CD4-positive, alpha-beta T cell treated with Interleukin-15 for 4 hours (primary cell): ENCODE results near the gene LRRK1.

ENCODE experiments used
- DNase-seq: peaks from one replicate; pipeline ENCODE4 v3.0.0-alpha.2; 2020; ENCODE audit warnings: low spot score

Gene LRRK1

DNA sequence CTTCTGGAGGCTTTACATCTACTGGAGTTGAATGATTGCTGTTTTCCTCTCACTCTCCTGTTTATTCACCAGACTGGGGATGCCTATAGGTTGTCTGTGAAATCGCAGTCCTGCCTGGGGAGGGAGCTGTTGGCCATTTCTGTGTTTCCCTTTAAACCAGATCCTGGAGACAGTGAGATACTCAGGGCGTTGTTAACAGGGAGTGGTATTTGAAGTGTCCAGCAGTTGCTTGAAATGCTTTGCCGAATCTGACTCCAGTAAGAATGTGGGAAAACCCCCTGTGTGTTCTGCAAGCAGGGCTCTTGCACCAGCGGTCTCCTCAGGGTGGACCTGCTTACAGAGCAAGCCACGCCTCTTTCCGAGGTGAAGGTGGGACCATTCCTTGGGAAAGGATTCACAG lies 4.3 kb upstream of the LRRK1 start:
- no peak for DNase-seq

DNA sequence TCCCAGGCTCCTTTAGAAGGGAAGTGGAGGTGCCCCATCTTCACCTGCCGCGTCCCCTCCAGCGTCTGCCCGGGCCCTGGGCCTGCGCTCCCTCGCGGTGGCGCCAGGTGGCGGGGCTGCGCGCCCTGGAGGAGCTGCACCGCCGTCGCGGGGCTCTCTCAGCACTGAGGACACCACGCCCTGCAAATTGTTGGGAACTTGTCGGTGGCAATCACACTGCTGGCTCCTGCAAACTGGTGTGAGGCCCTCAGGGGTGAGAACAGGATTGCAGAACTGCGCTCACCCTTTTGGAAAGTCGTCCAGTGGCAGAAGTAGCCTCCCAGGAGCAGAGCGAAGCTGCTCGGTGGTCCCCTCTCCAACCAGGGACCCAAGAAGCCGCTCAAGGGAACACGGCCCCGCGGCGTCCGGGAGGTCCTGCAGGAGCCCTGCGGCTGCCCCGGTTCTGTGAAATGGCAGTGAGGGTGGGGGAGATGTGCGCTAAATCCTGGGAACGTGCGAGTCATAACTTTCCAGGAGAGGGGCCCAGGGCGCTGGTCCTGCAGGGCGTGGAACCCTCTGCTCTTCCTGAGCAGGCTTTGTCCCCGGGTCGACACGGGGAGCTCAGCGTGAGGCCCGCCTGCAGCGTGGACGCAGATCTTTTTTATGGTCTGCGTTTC lies 995 bp upstream of the LRRK1 start:
- DNase-seq: peak; percentile 50

- DNase-seq: no peak
These were observed 586 bp downstream of the LRRK1 start for GRCh38 chr15:100919481-100920405.

- DNase-seq: no peak
These were observed 1.5 kb downstream of the LRRK1 start for GRCh38 chr15:100920516-100921135.

- no peak for DNase-seq
These were observed 3.3 kb downstream of the LRRK1 start for GRCh38 chr15:100922192-100923040.

GRCh38 chr15:100923076-100923475 lies 3.9 kb downstream of the LRRK1 start:
- no peak for DNase-seq

DNA sequence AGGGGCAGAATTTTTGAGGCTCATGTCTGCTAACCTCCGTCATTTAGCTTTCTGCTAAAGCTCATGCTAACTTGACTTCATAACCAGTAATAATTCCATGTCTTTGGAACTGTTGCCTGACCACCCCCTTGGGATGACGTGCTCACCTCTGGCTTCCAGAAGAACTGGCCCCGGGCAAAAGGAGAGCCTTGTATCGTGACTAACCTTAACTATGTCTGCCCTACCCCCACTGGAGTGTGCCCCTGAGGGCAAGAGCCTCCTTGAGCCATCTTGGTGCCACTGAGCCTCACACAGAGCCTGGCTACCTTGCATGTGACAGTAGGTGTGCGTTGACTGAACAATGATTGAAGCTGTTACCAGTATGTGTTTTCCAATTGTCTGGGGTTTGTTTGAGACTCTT lies 4.7 kb downstream of the LRRK1 start:
- no peak for DNase-seq

DNA sequence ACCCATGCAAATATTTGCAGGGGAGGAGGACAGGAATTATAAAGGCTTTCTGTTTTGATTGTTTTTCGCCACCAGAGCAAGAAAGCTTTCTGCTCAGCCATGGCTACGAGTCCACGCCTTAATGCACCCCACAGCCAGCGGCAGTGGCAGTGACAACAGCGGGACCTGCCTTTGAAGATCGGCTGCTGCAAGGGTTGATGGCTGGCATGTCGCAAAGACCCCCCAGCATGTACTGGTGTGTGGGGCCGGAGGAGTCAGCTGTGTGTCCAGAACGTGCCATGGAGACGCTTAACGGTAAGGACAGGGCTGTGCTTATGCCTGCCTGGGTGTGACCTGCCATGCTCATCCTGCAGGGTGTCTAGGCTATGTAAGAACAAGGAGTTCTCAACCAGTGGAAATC lies 5.3 kb downstream of the LRRK1 start:
- no peak for DNase-seq

- no peak for DNase-seq
These were observed 6.3 kb downstream of the LRRK1 start for GRCh38 chr15:100925480-100925879.

DNA sequence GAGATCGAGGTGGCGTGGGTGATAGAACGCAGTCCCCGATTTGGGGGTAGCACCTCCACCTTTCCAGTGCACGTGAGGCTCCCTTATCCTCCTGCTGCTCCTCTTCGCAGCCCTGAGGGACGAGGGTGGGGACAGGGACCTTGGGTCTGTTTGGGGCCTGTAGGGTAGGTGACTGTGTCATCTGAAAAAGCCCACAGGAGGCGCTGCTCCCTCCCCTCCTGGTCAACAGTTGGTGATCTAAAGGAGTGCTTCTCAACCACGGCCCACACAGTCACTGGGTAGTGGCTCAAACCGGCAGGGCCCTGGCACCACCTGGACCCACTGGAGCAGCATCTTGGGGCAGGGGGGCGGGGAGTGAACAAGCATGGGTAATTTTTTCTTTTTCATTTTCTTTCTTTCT lies 7.1 kb downstream of the LRRK1 start:
- DNase-seq: no peak

DNA sequence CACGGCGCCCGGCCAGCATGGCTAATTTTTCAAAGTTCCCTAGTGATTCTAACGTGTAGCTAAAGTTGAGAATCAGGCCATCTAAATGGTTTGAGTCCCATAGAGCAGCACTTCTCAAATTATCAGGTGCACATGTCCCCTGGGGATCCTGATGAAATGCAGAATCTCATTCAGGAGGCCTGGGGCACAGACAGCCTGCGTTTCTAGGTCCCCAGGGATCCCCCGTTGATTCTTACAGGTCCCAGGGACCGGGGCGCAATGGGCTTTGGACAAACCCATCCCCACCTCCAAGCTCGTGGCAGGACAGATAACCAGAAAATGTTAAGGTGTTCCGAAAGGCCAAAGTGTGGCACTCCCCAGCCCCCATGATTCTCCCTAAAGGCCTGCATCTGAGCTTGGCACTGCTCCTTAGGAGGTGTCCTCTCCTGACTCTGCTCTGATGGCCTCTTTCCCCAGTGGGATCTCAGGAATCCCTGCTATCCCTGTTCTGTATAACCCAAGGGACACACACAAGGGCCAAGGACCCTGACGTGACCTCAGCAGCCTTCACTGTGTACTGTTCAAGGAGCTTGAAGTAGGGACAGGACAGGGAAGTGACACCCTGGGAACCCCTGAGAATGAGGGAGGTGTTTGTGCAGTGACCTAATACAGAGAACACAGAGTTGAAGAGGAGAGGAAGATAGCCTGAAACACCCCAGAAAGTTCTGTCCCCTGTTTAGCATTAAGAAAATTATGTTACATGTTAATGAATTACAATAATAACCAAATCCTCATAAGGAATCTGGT lies 8.0 kb downstream of the LRRK1 start:
- no peak for DNase-seq

GRCh38 chr15:100928632-100929280 lies 9.6 kb downstream of the LRRK1 start:
- DNase-seq: no peak

- DNase-seq: no peak
These were observed 10.5 kb downstream of the LRRK1 start for GRCh38 chr15:100929641-100930042.

- no peak for DNase-seq
These were observed 11.2 kb downstream of the LRRK1 start for GRCh38 chr15:100930306-100930848.

GRCh38 chr15:100931143-100931890 lies 12.2 kb downstream of the LRRK1 start:
- DNase-seq: no peak

DNA sequence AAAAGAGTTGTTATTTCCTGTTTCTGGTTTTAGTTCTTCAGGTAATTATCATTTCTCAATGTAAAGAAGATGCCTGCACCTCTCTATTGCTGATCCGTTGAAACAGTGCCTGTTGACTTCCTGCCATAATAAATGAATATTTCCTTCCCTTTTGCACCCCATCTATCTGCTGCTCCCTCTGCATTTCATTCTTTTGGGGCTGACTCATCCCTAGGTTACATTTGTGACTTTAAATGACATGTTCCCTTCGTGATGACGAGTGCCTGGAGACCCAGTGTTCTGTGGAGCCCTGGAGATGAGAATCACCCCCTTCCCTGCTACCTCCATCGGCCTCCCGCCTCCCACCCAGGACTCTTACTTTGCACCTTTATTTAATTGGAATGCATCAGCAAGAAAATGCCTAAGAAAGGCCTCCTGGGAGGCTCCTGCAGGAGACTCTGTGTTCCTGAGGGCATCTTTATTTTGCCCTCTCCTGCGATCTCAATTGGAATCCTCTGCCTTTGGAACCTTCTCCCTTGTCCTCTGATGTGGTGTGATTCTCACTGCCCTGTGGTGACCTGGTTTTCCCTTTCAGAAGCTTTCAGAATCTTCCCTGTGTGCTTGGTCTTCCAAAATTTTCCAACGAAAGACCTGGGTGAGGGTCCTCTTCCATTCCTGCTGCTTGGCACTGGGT lies 13.7 kb downstream of the LRRK1 start:
- no peak for DNase-seq

DNA sequence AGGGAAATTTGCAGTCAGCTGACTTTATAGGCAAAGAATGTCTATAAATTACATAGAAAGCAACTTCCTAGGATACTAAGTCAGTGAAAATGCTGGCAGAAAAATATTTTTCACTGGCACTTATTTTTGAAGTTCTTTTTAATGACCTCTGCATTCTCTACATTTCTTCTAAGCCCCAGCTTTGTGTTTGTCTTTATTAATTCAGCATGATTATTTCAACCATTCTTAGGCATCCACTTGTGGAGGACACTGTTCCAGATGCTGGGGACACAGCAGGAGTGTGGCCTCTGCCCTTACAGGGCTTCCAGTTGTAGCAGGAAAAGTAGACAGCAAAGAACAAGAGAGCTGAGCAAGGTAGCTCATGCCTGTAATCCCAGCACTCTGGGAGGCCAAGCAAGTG lies 15.0 kb downstream of the LRRK1 start:
- no peak for DNase-seq

DNA sequence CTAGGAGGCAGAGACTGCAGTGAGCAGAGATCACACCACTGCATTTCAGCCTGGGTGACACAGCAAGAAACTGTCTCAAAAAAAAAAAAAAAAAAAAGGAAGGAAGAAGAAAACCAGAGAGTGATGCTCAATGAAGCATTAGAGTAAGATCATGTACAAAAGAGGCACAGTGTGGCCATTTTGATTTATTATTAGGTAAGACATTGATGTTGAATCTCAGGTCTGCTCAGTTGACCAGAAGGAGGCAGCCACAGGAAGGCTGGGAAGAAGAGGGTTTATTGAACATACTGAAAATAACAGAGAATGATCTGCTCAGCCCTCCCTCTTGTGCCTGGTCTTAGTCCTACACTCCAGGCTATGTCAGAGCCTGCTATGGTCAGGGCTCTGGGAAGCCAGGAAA lies 15.6 kb downstream of the LRRK1 start:
- DNase-seq: no peak

- DNase-seq: no peak
These were observed 18.0 kb downstream of the LRRK1 start for GRCh38 chr15:100937171-100937570.
